ENCODE data around the gene HIPK1. TPM values are rescaled to one million over a fixed set of nuclear protein-coding genes. Genes with fewer than 3 reads are reported as not detected.
A peak's percentile ranks its signal among the peaks of the same experiment; 100 is the strongest.
"Not testable (repeated sequence)": the region's sequence is repeated elsewhere in the genome, so short reads cannot be mapped to it uniquely, and the experiment has no call there.

HIPK1 gene
- total RNA-seq, 1 donor from 2014 or later = 62.0 TPM

DNA sequence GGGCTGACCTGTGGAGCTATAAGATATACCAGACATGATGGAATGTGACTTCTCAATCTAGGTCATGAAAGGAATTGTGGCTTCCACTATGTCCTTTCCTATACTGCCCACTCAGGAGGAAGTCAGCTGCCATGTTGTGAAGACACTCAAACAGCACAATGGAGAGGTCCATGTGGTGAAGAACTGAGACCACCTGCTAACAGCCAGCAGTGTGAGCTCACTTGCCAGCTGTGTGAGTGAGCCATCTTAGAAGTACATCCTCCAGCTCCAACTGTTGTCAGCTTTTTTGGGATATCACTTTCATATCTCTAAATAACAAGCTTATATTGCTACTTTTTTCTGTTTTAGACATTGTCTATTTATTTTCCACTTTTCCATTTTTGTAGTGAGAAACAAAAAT, 79.9 kb downstream of the HIPK1 start:
- H3K27me3 Mint-ChIP-seq = peaks cover 8% of the 10 kb centered on the region
- no peak overlapping the region for H3K27ac Mint-ChIP-seq
- peaks cover 3% of the 10 kb centered on the region for H3K36me3 Mint-ChIP-seq
- TF ChIP-seq, protein P1, sequence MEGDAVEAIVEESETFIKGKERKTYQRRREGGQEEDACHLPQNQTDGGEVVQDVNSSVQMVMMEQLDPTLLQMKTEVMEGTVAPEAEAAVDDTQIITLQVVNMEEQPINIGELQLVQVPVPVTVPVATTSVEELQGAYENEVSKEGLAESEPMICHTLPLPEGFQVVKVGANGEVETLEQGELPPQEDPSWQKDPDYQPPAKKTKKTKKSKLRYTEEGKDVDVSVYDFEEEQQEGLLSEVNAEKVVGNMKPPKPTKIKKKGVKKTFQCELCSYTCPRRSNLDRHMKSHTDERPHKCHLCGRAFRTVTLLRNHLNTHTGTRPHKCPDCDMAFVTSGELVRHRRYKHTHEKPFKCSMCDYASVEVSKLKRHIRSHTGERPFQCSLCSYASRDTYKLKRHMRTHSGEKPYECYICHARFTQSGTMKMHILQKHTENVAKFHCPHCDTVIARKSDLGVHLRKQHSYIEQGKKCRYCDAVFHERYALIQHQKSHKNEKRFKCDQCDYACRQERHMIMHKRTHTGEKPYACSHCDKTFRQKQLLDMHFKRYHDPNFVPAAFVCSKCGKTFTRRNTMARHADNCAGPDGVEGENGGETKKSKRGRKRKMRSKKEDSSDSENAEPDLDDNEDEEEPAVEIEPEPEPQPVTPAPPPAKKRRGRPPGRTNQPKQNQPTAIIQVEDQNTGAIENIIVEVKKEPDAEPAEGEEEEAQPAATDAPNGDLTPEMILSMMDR (conservative IDR thresholded peaks at IDR 0.05) = no peak
- peaks cover 11% of the 10 kb centered on the region for H3K9me3 Mint-ChIP-seq
- H3K4me1 Mint-ChIP-seq (ENCODE audit: unreplicated experiment) = peaks cover 31% of the 10 kb centered on the region
- DNase-seq (ENCODE audit: extremely low spot score, unreplicated experiment) = no peak
- H3K4me3 Mint-ChIP-seq = no peak overlapping the region

DNA sequence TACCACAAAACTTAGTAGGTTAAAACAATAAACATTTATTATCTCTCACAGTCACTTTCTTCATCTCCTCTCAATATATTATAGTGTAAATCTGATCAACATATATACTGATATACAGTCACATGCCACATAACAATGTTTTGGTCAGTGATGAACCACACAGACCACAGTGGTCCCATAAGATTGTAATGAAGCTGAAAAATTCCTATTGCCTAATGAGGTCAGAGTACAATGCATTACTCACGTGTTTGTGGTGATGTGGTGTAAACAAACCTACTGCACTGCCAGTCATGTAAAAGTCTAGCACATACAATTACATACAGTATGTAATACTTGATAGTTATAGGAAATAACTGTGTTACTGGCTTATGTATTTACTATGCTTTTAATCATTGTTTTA, 80.3 kb downstream of the HIPK1 start:
- Mint-ChIP-seq H3K27ac (no peak overlapping the region), H3K36me3 (no peaks in the 10 kb centered on the region), H3K9me3 (peaks cover 7% of the 10 kb centered on the region), H3K4me3 (no peak overlapping the region), H3K27me3 (peaks cover 5% of the 10 kb centered on the region), H3K4me1 (ENCODE audit: unreplicated experiment) (peaks cover 28% of the 10 kb centered on the region)
- TF ChIP-seq, protein P1 (conservative IDR thresholded peaks at IDR 0.05) = no peak
- DNase-seq (ENCODE audit: extremely low spot score, unreplicated experiment) = no peak

DNA sequence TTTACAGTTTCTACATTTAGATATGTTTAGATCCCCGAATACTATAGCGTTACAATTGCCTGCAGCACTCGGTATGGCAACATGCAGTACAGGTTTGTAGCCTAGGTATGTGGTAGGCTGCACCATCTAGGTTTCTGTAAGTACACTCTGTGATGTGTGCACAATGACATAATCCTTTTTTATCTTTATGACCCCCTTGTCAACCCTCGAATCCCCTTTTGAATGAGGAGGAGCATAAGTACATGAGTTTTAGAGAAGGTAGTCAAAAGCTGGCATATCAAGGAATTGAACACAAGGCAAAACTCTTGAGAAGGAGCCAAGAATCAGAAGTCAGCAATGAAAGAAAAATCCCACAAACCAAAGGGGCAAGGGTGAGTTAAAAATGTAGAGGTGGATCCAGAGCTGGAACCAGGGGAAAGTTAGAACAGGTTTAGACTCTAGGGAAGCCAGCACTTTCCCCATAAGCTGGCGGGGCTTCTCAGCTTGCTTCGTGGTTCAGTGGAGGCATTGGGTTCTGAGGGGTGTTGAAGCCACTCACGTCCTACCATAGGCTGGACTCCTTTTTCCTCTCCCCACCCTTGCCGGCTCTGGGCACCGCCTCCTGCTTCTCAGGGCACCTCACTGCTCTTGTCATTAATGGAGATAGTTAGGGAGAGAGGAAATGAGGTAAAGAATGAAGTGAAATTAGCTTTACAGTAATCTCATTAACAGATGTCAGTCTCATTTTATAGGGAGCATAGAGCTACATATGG, 81.5 kb downstream of the HIPK1 start:
- no peak for DNase-seq (ENCODE audit: extremely low spot score, unreplicated experiment)
- no peak overlapping the region for H3K27ac Mint-ChIP-seq
- H3K4me1 Mint-ChIP-seq (ENCODE audit: unreplicated experiment) = peaks cover 31% of the 10 kb centered on the region
- H3K27me3 Mint-ChIP-seq = peaks cover 3% of the 10 kb centered on the region
- no peak overlapping the region for H3K4me3 Mint-ChIP-seq
- H3K36me3 Mint-ChIP-seq = no peaks in the 10 kb centered on the region
- TF ChIP-seq, protein P1 (conservative IDR thresholded peaks at IDR 0.05) = no peak
- H3K9me3 Mint-ChIP-seq = no peaks in the 10 kb centered on the region

DNA sequence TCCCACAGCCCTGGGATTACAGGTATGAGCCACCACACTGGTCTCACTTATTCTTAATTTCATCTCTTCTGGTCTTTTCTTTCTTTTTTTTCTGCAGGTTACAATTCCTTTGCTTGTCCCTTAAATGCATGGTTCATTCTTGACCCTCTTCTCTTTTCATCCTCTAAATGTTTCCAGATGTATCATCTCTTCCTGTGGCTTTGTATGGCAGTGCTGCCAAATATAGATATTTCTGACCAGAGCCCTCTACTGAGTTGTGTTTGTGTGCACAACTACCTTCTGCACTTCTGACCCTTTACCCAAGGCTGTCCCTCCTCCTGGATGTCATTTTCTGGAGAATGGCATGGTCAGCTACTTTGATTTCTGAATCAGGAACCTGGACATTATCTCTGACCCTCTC, 82.7 kb downstream of the HIPK1 start:
- H3K4me1 Mint-ChIP-seq (ENCODE audit: unreplicated experiment) = peaks cover 31% of the 10 kb centered on the region
- TF ChIP-seq, protein P1 (conservative IDR thresholded peaks at IDR 0.05) = no peak
- no peaks in the 10 kb centered on the region for H3K36me3 Mint-ChIP-seq
- H3K4me3 Mint-ChIP-seq = no peak overlapping the region
- H3K9me3 Mint-ChIP-seq = no peaks in the 10 kb centered on the region
- DNase-seq (ENCODE audit: extremely low spot score, unreplicated experiment) = no peak
- peak overlapping the region; percentile 5 for H3K27ac Mint-ChIP-seq
- H3K27me3 Mint-ChIP-seq = peaks cover 3% of the 10 kb centered on the region

DNA sequence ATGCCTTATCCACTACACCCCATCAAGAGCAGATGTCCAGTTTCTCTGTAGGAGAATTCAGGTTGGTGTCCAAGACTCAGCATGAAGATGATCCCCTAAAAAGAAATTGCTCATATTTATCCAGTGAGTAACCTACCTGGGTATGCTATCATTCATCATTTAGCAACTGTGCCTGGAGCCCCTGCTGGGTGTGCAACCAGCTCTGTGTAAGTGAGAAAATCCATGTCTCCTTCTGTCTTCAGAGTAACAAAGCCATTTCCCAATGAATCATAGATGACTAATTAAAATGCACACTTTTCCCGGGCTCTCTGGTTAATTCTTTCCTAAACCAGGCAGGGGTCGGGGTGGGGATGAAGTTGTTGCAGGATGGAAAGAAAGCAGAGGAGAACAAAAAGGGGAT, 86.0 kb downstream of the HIPK1 start:
- no peak overlapping the region for H3K27ac Mint-ChIP-seq
- TF ChIP-seq, protein P1 (conservative IDR thresholded peaks at IDR 0.05) = no peak
- H3K4me3 Mint-ChIP-seq = no peak overlapping the region
- H3K4me1 Mint-ChIP-seq (ENCODE audit: unreplicated experiment) = peaks cover 22% of the 10 kb centered on the region
- no peaks in the 10 kb centered on the region for H3K36me3 Mint-ChIP-seq
- DNase-seq (ENCODE audit: extremely low spot score, unreplicated experiment) = no peak
- H3K27me3 Mint-ChIP-seq = peaks cover 3% of the 10 kb centered on the region
- no peaks in the 10 kb centered on the region for H3K9me3 Mint-ChIP-seq

DNA sequence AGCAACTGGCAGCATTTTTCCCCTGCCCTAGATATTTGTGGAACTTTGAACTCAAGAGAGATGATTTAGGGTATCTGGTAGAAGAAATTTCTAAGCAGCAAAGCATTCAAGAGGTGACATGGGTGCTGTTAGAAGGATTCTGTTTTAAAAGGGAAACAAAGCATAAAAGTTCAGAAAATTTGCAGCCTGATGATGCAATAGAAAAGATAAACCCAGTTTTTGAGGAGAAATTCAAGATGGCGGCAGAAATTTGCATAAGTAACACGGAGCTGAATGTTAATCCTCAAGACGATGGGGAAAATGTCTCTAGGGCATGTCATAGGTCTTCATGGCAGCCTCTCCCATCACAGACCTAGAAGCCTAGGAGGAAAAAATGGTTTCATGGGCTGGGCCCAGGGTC, 90.6 kb downstream of the HIPK1 start:
- H3K36me3 Mint-ChIP-seq; H3K9me3 Mint-ChIP-seq; H3K27me3 Mint-ChIP-seq; DNase-seq (ENCODE audit: extremely low spot score, unreplicated experiment); H3K27ac Mint-ChIP-seq; H3K4me3 Mint-ChIP-seq: not testable (repeated sequence)
- peaks cover 40% of the 10 kb centered on the region for H3K4me1 Mint-ChIP-seq (ENCODE audit: unreplicated experiment)

Data from type B pancreatic cell (in vitro differentiated cells).